Cardiac ventricle fibroblast (primary cell): ENCODE results near the gene FCRL4. TPM values are rescaled to one million over a fixed set of nuclear protein-coding genes. Genes with fewer than 3 reads are reported as not detected.

Experiments used
- total RNA-seq: library from RNA; depleted of rRNA; stranded (reverse); fragments of >200 nt; gene quantifications from 2 replicates; pipeline ENCODE4 v1.2.3, GENCODE V29; 2015

Gene FCRL4
- not detected in 2 replicates for total RNA-seq

GRCh38 chr1:157597959-157598667 lies at the start of gene FCRL4:
FCRL4 (minus strand) TSS chr1:157598085; CDS start chr1:157597944, 141 bp downstream.

GRCh38 chr1:157551694-157552693 lies 45.9 kb downstream of the FCRL4 start, which contains the start of gene FCRL5:
FCRL5 (minus strand) TSS chr1:157552515; CDS start chr1:157552362, 153 bp downstream.

Other genes with a start within 250 kb of the FCRL4 start
- not detected in 2 replicates for gene FCRL5, start 45.6 kb downstream of the FCRL4 start, total RNA-seq
- not detected in 2 replicates for gene FCRL3, start 102.7 kb upstream of the FCRL4 start, total RNA-seq
- gene FCRL2, start 179.0 kb upstream of the FCRL4 start, total RNA-seq = not detected in 2 replicates
- gene FCRL1, start 222.0 kb upstream of the FCRL4 start, total RNA-seq = not detected in 2 replicates
- not detected in 2 replicates for gene CD5L, start 243.7 kb upstream of the FCRL4 start, total RNA-seq